Midbrain (tissue), 1 donor: ENCODE measurements around the gene TRAFD1.

Source experiments
- DNase-seq: peaks from one replicate; lab custom pipeline; 2025; lab: John Stamatoyannopoulos, UW

The TRAFD1 gene

GRCh38 chr12:112178796-112179195, 53.4 kb downstream of the TRAFD1 start:
- DNase-seq: no peak

- no peak for DNase-seq
Observed at GRCh38 chr12:112179341-112179740, 54.0 kb downstream of the TRAFD1 start.

- DNase-seq: no peak
Observed at GRCh38 chr12:112179916-112180315, 54.6 kb downstream of the TRAFD1 start.

GRCh38 chr12:112180422-112180821, 55.1 kb downstream of the TRAFD1 start:
- DNase-seq: no peak

- DNase-seq: peak; percentile 95
Observed at GRCh38 chr12:112182499-112182898, 57.1 kb downstream of the TRAFD1 start.

- DNase-seq: peak; percentile 78
Observed at GRCh38 chr12:112183141-112184021, 58.0 kb downstream of the TRAFD1 start.

- DNase-seq: no peak
Observed at GRCh38 chr12:112184056-112184887, 58.9 kb downstream of the TRAFD1 start.

- no peak for DNase-seq
Observed at GRCh38 chr12:112185093-112185923, 59.9 kb downstream of the TRAFD1 start.

GRCh38 chr12:112188130-112188830, 62.9 kb downstream of the TRAFD1 start:
- no peak for DNase-seq

GRCh38 chr12:112190231-112191025, 65.1 kb downstream of the TRAFD1 start:
- no peak for DNase-seq

GRCh38 chr12:112191201-112191600, 65.8 kb downstream of the TRAFD1 start:
- DNase-seq: no peak

- DNase-seq: no peak
Observed at GRCh38 chr12:112191840-112192321, 66.5 kb downstream of the TRAFD1 start.

GRCh38 chr12:112192475-112192874, 67.1 kb downstream of the TRAFD1 start:
- DNase-seq: no peak

GRCh38 chr12:112194601-112195247, 69.4 kb downstream of the TRAFD1 start:
- no peak for DNase-seq

- DNase-seq: no peak
Observed at GRCh38 chr12:112196196-112196875, 71.0 kb downstream of the TRAFD1 start.

GRCh38 chr12:112198120-112198733, 72.9 kb downstream of the TRAFD1 start:
- peak; percentile 53 for DNase-seq

GRCh38 chr12:112199136-112199535, 73.8 kb downstream of the TRAFD1 start:
- DNase-seq: no peak
